ENCODE measurements around the gene SHISAL2A.
A peak's percentile ranks its signal among the peaks of the same experiment; 100 is the strongest.
"Not testable (repeated sequence)": the region's sequence is repeated elsewhere in the genome, so short reads cannot be mapped to it uniquely, and the experiment has no call there.

The SHISAL2A gene

DNA sequence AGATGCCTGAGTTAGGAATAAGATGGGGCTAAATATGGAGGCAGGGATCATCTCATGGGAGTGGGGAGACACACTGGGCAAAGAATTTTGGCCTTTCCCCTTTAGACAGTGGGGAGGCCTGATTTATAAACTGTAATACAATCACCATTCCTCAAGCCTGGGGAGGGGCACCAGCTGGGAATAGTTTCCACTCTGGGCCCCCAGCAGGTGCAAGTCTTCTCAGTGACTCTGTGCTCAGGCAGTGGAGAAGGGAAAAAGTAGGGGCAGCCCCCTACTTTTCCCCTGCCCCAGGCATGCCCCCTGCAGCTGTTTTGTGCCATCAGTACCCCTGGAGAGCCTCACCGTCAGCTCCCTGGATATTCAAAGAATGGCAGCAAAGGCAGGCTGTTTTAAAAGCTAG is 46.1 kb downstream of the SHISAL2A start:
- no peak overlapping the region for H3K4me3 Mint-ChIP-seq
- H3K27ac Mint-ChIP-seq: no peak overlapping the region
- no peaks in the 10 kb centered on the region for H3K27me3 Mint-ChIP-seq
- H3K36me3 Mint-ChIP-seq: peaks cover 6% of the 10 kb centered on the region
- H3K9me3 Mint-ChIP-seq (ENCODE audit: low read depth): no peaks in the 10 kb centered on the region
- peaks cover 9% of the 10 kb centered on the region for H3K4me1 Mint-ChIP-seq (ENCODE audit: low read depth)

DNA sequence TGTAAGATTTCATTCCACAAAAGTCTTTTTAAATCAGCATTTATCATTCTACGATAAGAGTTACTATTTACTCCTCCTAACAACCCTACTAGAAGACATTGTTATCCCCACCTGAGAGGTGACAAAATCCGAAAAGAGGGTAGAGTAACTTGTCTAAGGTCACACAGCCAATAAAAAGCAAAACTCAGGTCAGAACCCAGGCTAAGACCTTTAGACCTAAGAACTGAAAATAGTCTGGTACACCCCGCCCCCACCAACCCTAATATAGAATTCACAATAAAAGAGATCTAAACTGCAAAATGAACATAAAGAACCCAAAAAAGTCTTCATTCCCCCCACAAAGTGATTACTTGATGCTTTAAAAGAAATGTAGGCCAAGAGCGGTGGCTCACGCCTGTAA is 46.5 kb downstream of the SHISAL2A start:
- Mint-ChIP-seq H3K27ac (no peak overlapping the region), H3K36me3 (peaks cover 6% of the 10 kb centered on the region), H3K27me3 (no peaks in the 10 kb centered on the region), H3K9me3 (ENCODE audit: low read depth) (no peaks in the 10 kb centered on the region), H3K4me1 (ENCODE audit: low read depth) (peaks cover 8% of the 10 kb centered on the region), H3K4me3 (no peak overlapping the region)

DNA sequence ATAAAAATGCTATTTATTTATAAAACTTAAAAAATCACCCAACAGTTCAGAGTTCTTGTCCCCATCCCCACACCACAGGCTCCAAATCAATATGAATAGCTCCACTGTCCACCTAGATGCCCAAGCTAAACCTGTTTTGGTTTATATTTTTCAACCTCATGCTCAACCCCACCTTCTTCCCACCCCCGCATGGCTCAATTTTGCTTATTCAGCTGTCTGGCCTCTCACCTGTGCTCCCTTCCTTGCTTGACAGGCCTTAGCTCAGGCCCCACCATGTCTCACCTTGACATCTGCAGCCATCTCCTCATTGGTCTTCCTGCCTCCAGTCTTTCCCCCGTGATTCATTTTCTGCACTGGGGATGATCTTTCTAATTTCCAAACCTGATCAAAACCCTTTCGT is 47.4 kb downstream of the SHISAL2A start:
- H3K4me3 Mint-ChIP-seq: no peak overlapping the region
- H3K27me3 Mint-ChIP-seq: no peaks in the 10 kb centered on the region
- no peak overlapping the region for H3K27ac Mint-ChIP-seq
- peaks cover 2% of the 10 kb centered on the region for H3K4me1 Mint-ChIP-seq (ENCODE audit: low read depth)
- H3K9me3 Mint-ChIP-seq (ENCODE audit: low read depth): no peaks in the 10 kb centered on the region
- H3K36me3 Mint-ChIP-seq: peaks cover 6% of the 10 kb centered on the region

DNA sequence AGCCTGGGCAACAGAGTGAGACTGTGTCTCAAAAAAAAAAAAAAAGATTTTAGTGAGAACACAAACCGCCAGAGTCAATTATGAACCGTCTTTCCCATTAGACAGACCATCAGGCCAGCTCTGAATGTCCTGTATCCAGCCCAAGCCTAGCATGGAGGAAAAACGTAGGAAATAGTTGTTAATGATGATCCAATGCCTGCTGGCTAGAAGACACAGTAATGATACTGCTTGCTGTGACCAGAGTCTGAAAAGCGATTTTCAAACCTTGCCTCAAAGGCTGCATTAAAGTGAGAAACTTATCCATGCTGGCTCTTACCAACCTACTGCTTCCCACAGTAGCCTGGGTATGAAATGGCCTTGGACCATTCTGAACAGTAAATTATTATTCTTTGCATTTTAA is 48.2 kb downstream of the SHISAL2A start:
- Mint-ChIP-seq H3K27me3 (no peaks in the 10 kb centered on the region), H3K4me3 (no peak overlapping the region), H3K36me3 (peaks cover 7% of the 10 kb centered on the region), H3K9me3 (ENCODE audit: low read depth) (no peaks in the 10 kb centered on the region), H3K4me1 (ENCODE audit: low read depth) (peaks cover 5% of the 10 kb centered on the region), H3K27ac (no peak overlapping the region)

DNA sequence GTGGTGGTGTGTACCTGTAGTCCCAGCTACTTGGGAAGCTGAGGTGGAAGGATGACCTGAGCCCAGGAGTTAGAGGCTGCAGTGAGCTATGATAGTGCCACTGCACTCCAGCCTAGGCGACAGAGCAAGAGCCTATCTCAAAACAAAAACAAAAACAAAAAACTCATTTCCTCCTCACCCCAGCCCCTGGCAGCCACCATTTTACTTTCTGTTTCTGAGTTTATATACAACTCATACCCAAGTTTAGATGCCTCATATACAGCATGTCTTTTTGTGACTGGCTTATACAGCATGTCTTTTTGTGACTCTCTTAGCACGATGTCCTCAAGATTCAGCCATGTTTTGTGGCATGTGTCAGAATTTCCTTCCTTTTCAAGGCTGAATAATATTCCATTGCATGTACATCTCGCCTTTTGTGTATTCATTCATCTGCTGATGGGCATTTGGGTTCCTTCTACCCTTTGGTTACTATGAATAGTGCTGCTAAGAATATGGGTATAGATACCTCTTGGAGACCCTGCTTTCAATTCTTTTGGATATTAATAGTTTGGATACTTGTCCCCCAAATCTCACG is 50.5 kb downstream of the SHISAL2A start:
- no peaks in the 10 kb centered on the region for H3K9me3 Mint-ChIP-seq (ENCODE audit: low read depth)

DNA sequence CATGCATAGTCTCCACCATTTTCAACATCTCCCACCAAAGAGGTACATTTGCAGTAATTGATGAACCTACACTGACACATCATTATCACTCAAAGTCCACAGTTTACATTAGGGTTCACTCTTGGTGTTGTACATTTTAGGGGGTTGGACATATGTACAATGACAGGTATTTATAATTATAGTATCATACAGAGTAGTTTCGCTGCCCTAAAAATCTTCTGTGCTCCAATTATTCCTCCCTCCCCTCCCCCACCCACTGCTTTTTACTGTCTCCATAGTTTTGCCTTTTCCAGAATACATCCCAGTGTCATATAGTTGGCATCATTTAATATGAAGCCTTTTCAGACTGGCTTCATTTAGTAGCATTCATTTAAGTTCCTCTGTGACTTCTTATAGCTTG is 51.6 kb downstream of the SHISAL2A start:
- Mint-ChIP-seq H3K4me3 (no peak overlapping the region), H3K4me1 (ENCODE audit: low read depth) (peaks cover 8% of the 10 kb centered on the region), H3K27me3 (no peaks in the 10 kb centered on the region), H3K27ac (peak overlapping the region; percentile 52), H3K36me3 (peaks cover 12% of the 10 kb centered on the region), H3K9me3 (ENCODE audit: low read depth) (no peaks in the 10 kb centered on the region)

More for the DNA sequence above, 50.5 kb downstream of the SHISAL2A start:
- no peaks in the 10 kb centered on the region for H3K27me3 Mint-ChIP-seq
- H3K4me1 Mint-ChIP-seq (ENCODE audit: low read depth): peaks cover 8% of the 10 kb centered on the region
- H3K27ac Mint-ChIP-seq: peak overlapping the region; percentile 10
- H3K4me3 Mint-ChIP-seq: no peak overlapping the region
- peaks cover 12% of the 10 kb centered on the region for H3K36me3 Mint-ChIP-seq

DNA sequence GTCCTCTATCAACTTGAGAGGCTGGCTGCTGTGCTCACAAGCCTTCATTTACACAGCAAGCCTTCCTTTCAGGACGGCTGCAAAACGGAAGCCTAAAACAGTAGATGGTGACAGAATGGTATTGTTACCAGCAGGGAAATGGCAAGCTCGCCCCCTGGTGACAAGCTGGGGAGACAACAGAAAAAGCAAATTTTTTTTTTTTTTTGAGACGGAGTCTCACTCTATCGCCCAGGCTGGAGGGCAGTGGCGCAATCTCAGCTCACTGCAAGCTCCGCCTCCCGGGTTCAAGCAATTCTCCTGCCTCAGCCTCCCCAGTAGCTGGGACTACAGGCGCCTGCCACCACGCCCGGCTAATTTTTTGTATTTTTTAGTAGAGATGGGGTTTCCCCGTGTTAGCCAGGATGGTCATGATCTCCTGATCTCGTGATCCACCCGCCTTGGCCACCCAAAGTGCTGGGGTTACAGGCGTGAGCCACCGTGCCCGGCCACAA is 53.3 kb downstream of the SHISAL2A start:
- Mint-ChIP-seq H3K36me3 (peaks cover 12% of the 10 kb centered on the region), H3K27ac (peak overlapping the region; percentile 82)
- not testable (repeated sequence) for H3K4me3 Mint-ChIP-seq; H3K27me3 Mint-ChIP-seq; H3K9me3 Mint-ChIP-seq (ENCODE audit: low read depth); H3K4me1 Mint-ChIP-seq (ENCODE audit: low read depth)

DNA sequence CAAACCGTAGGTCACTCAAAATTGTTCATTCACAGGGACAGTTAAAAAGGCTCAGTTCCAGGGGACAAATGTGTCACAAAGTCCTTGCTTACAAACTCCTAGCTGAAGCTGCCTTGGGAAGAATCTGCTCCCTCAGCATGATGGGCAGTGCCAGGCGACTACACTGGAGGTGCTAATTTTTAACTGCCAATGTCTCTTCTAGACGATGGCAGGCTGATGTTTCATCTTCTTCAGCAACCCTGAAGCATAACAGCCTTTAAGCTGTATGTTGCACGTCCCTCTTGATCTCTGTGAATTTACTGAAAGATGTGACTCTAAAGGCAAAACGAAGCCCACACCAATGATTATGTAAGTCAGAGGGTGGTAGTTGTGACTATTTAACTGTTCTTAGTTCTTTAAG is 53.9 kb downstream of the SHISAL2A start:
- Mint-ChIP-seq H3K4me3 (no peak overlapping the region), H3K4me1 (ENCODE audit: low read depth) (peaks cover 10% of the 10 kb centered on the region), H3K9me3 (ENCODE audit: low read depth) (no peaks in the 10 kb centered on the region), H3K27ac (no peak overlapping the region), H3K36me3 (peaks cover 14% of the 10 kb centered on the region), H3K27me3 (no peaks in the 10 kb centered on the region)

DNA sequence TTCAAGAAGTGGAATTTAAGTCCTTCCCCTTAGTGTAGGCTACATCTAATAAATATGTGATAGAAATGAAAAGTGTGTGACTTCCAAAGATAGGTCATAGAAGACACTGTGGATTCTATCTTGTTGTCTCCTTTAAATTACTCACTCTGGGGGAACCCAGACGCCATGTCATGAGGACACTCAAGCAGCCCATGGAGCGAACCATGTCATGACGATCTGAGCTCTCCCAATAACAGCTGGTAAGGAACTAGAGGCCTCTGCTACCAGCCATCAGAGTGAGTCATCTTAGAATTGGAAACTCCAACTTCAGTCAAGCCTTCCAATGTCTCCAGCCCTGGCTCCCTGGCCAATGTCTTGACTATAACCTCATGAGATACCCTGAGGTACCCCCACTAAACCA is 58.9 kb downstream of the SHISAL2A start:
- no peaks in the 10 kb centered on the region for H3K27me3 Mint-ChIP-seq
- no peak overlapping the region for H3K27ac Mint-ChIP-seq
- peaks cover 12% of the 10 kb centered on the region for H3K36me3 Mint-ChIP-seq
- peaks cover 8% of the 10 kb centered on the region for H3K4me1 Mint-ChIP-seq (ENCODE audit: low read depth)
- H3K9me3 Mint-ChIP-seq (ENCODE audit: low read depth): no peaks in the 10 kb centered on the region
- H3K4me3 Mint-ChIP-seq: no peak overlapping the region

DNA sequence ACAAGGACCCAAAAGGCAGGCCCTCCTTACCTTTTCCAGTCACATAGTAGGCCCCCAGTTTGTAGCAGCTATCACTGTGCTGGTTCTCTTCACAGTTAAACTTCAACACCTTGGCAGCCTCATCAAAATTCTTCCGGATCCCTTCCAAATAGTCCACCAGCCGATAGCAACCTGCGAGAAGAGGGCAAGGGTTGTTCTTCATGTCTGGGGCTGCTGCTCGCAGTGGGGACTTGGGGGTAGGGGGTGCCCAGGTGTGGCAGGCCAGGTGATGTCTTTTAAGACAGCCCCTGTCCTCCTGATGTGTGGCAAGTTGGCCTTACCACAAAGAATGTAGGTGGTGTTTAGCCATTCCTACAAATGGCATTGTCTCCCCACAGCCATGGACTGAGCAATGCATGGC is 59.7 kb downstream of the SHISAL2A start:
- Mint-ChIP-seq H3K9me3 (ENCODE audit: low read depth) (no peaks in the 10 kb centered on the region), H3K36me3 (peaks cover 8% of the 10 kb centered on the region), H3K27ac (no peak overlapping the region), H3K4me3 (no peak overlapping the region), H3K4me1 (ENCODE audit: low read depth) (peaks cover 12% of the 10 kb centered on the region), H3K27me3 (no peaks in the 10 kb centered on the region)

DNA sequence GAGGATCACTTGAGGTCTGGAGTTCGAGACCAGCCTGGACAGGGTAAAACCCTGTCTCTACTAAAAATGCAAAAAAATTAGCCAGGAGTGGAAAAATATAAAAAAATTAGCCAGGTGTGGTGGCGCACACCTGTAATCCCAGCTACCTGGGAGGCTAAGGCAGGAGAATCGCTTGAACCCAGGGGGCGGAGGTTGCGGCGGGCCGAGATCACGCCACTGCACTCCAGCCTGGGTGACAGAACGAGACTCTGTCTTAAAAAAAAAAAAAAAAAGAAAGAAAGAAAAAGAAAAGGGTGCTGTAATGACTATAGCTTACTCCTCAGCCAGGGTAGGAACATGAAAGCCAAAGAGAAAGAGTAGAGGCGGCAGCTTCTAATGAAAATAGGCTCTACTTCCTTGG is 60.4 kb downstream of the SHISAL2A start:
- H3K36me3 Mint-ChIP-seq: not testable (repeated sequence)
- H3K4me1 Mint-ChIP-seq (ENCODE audit: low read depth): peaks cover 12% of the 10 kb centered on the region

DNA sequence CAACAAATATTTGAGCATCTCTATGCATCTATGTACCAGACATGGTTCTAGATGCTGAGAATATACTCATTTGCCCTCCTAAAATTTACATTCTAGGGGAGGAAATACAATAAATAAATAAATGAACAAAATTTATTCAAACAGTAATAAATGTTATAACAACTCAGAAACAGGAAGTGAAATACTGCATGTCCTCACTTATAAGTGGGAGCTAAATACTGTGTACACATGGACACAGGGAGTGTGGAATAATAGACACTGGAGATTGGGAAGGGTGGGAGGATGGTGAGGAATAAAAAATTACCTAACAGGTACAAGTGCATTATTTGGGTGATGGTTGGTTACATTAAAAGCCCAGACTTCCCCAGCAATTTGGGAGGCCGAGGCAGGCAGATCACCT is 60.9 kb downstream of the SHISAL2A start:
- Mint-ChIP-seq H3K36me3 (peaks cover 8% of the 10 kb centered on the region), H3K9me3 (ENCODE audit: low read depth) (no peaks in the 10 kb centered on the region), H3K27me3 (no peaks in the 10 kb centered on the region), H3K27ac (no peak overlapping the region), H3K4me1 (ENCODE audit: low read depth) (peaks cover 17% of the 10 kb centered on the region), H3K4me3 (no peak overlapping the region)

More for the DNA sequence above, 60.4 kb downstream of the SHISAL2A start:
- H3K27ac Mint-ChIP-seq; H3K27me3 Mint-ChIP-seq; H3K4me3 Mint-ChIP-seq; H3K9me3 Mint-ChIP-seq (ENCODE audit: low read depth): not testable (repeated sequence)

DNA sequence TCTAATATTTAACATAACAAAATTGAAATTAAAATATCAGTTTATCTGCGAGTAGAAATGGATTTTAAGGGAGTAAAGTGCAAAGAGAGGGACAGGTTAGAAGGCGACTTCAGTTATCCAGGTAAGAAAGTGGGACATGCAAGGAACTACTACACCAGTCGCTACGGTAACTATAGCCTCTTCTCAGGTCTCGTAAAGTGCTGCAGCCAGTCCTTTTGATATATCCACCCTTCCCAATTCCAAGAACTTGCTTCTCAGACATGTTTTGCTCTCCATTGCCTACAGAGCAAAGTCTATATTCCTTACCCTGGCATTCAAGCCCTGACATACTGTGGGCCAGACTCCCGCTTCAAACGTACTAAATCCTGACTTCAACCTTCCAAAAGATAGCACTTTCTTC is 62.7 kb downstream of the SHISAL2A start:
- H3K27ac Mint-ChIP-seq: no peak overlapping the region
- H3K4me3 Mint-ChIP-seq: peak overlapping the region; percentile 70
- no peaks in the 10 kb centered on the region for H3K27me3 Mint-ChIP-seq
- peaks cover 18% of the 10 kb centered on the region for H3K4me1 Mint-ChIP-seq (ENCODE audit: low read depth)
- H3K9me3 Mint-ChIP-seq (ENCODE audit: low read depth): no peaks in the 10 kb centered on the region
- peaks cover 8% of the 10 kb centered on the region for H3K36me3 Mint-ChIP-seq

DNA sequence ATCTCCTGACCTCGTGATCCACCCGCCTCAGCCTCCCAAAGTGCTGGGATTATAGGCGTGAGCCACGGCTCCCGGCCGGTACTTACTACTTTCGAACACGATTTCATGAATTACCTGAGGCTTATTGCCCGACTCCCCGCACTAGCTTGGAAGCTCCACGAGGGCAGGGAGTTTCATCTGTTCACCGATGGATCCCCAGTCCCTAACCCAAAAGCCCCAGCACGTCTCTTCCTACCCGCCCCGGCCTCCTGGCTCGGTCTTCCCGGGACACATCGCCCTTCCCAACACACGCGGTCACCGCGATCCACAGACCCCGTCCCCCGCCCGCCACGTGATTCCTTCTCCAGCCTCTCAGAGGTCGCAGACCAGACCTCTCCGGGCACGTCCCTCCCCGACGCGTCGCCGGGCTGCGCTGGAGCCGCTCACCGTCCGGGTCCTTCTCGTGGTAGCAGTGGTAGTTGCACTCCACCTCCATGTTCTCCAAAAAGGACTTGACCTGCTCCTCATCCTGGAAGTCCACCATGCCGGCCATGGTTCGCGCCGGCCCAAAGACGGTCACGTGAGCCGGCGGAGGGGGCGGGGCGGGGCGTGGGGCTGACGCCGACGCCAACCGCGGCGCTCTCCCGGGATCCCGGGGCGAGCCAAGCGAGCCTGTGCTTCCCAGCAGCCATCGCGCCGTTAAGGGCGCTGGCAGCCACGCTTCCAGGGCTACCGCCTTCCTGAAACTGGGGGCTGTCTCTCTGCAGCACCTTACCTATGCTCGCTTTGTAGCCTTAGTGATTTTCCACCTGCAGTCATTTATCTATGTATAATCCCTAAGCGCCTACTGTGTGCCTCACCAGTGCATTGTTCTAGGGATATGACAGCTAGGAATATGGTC is 65.1 kb downstream of the SHISAL2A start, which contains the start of gene COA7:
Gene COA7 (minus strand): TSS at position 553 of the 880 bp plus-strand sequence. CDS start 21 bp downstream, at position 532.
- Mint-ChIP-seq H3K4me1 (ENCODE audit: low read depth) (peaks cover 23% of the 10 kb centered on the region), H3K27me3 (no peaks in the 10 kb centered on the region), H3K9me3 (ENCODE audit: low read depth) (no peaks in the 10 kb centered on the region), H3K27ac (peak within 1 kb of the TSS; percentile 87), H3K36me3 (no peaks in the 10 kb centered on the region), H3K4me3 (peak within 1 kb of the TSS; percentile 87)

DNA sequence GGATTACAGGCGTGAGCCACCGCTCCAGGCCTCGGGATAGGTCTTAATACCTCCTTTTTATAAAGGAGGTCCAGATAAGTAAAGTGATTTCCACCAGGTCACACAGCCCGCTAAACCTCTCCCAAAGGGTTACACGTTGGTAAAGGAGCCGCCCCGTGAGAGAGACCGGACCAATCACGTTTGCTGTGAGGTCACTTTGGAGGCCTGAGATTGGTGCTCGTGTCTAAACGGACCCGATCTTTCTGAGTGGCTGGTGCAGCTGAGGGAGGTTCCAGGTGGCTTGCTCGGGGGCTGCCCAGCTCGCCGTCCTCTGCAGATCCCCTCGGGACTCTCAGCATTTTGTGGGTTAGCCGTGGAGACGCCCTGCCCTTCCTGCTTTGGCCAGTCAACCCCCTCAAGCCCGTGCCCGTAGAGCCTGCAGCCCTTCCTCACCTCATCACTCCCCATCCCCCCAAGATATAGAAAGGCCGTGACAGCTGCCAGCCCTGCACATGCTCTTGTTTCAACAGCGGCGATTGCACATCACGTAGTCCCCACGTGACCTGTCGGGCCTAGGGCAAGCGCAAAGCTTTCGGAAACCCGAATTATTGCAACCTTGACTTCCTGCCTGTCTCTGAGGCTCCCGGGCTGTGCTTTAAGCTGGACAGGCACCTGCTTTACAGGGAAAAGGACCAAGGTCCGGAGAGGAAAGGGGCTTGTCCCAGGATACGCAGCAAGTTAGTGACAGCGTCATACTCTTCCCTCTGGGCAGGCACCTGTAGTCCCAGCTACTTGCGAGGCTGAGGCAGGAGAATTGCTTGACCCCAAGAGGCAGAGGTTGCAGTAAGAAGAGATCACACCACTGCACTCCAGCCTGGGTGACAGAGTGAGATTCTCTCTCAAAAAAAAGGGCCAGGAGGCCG is 70.2 kb downstream of the SHISAL2A start:
- Mint-ChIP-seq H3K27ac (peak overlapping the region; percentile 98), H3K4me1 (ENCODE audit: low read depth) (peaks cover 24% of the 10 kb centered on the region), H3K9me3 (ENCODE audit: low read depth) (no peaks in the 10 kb centered on the region), H3K36me3 (no peaks in the 10 kb centered on the region), H3K4me3 (peak overlapping the region; percentile 93), H3K27me3 (no peaks in the 10 kb centered on the region)
